GM15510 (cell line): Measurements from ENCODE around the gene TNFRSF25.

Source experiments
- POLR2A ChIP-seq: IDR thresholded peaks from 3 replicates; pipeline ENCODE4 v1.6.1; 2011; ENCODE audit warnings: borderline replicate concordance; ENCODE audit not compliant: insufficient read length; ENCODE audit errors: extremely low read depth

The TNFRSF25 gene

DNA sequence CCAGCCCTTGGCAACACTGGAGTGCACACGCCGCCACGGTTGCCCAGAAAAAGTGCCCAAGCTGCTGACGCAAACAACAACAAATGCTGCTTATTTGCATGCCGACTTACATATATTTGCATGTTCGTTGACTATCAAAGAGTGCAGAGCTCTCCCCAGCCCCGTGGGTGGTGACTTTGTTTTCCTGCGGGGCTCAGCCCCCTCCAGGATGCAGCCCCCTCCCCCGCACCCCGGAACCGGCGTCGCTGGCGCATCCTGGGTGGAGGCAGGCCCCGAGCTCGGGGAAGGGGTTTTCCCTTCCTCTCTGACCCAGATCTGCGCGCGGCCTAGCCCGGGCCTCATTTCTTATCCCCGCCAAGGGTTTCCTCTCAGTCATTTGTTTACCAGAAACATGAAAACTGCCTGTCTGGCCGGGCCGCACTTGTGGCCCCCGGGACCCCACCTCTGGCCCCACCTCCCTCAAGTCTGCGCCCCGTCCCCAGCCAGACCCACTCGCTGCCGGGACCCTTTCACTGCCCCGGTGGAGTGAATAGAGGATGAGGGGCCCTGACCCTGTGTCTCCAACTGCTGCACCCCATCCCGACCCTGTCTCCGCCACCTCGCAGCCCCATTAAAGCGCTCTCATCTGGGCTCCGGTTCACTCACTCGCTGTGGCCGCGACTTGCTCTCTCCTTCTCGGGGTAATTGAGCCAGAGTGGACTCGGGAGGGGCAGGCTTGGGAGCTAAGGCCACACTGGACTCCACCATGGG is 5.5 kb downstream of the TNFRSF25 start:
- TF ChIP-seq POLR2A, result no peak

DNA sequence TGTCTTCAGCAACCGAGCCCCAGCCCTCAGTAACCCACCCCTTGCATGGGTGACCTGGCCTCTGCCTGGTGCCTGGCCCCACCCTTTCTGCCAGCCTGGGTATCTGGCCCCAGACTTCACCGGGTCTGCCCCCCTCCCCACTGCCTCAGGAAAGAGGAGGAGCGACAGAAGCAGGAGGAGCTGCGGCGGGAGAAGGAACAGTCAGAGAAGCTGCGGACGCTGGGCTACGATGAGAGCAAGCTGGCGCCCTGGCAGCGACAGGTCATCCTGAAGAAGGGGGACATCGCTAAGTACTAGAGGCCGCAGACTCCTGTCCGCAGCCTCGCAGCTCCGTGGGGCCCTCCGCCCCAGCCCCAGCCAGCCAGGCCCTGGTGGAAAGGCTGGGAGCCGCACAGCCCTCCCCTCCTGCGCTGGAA is 6.1 kb downstream of the TNFRSF25 start:
- no peak for TF ChIP-seq POLR2A

DNA sequence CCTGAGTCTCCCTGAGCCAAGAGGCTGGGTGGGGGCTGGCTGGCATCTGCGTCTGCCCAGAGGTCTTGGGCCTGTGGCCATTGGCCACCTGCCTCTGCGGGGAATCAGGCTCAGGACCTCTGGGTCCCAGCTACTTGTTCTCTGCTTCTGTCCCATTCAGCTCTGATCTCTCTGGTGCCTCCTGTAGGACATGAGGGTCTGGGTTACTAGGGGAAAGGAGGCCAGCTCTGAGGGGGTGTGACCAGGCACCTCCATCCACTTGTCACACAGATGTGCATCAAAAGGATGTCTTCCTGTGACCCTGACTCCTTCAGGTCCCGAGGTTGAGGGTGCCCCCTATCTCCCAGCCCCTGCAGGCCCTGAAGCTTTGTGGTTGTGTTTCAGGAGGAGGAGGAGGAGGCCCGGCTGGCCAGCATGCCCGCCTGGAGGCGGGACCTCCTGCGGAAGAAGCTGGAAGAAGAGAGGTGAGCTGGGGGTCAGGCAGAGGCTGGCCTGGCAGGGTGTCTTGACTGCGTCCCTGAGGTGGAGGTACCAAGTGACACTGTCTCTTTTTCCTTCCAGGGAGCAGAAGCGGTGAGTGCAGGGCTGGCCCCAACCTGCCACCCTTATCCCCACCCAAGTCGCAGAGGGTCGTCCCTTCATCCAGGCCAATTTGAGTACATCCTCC is 9.0 kb downstream of the TNFRSF25 start:
- no peak for TF ChIP-seq POLR2A

DNA sequence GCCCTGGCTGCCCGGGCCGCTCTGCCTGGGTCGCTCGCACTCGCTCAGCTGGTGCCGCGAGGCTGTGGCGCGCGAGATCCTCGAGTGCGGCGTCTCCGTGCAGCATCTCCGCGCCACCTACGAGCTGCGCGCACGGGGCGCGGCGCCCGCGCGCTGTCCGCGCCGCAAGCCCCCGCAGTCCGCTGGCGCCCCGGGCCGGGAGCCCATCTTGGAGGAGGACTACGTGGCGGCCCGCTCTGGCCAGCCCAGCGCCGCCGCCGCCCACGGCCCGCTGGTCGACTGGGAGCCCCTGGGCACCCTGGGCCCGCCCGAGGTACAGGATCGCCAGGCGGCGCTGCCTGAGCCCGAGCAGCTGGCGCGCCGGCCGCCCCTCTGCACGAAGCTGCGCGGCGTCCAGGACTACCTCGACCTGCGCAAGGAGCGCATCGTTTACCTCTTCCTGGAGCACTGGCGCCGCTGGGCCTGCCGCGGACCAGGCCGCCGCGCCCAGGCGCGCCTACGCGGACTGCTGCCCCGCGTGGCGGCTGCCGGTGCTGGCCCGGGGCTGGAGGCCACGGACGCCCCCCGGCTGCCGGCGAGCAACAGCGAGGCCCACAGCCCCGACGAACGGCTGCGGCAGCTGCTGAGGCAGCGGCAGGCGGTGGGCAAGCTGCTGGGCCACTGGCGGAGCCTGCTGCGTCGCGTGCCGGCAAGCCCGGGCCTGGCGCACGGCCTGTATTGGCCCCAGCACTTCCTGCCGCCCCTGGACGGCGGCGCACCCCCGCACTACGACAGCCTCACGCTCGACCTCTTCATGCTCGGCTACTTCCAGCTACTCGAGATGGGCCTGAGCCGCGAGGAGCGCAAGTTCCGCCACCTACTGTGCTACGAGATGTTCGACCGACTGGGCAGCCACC is 10.9 kb downstream of the TNFRSF25 start:
- no peak for TF ChIP-seq POLR2A

DNA sequence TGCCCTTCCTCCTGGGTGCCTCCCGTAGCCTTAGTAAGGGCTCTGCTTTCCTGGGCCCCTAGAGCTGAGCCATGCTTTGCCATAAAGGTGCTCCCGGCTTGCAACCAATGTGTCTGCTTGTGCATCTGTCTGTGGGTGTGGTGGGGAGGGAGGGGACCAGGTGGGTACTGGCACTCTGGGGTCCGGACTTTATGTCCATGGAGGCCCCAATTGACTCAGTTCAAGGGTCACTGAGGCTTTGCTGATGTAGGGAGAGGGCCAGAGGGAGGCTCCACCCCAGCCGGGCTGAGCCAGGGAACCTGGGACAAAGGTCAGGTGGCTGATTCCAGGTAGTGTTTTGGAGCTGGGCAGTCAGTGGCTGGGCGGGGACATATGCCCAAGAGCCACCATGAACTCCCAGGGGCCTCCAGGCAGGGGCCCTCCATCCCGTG is 15.0 kb downstream of the TNFRSF25 start:
- TF ChIP-seq POLR2A, result no peak

DNA sequence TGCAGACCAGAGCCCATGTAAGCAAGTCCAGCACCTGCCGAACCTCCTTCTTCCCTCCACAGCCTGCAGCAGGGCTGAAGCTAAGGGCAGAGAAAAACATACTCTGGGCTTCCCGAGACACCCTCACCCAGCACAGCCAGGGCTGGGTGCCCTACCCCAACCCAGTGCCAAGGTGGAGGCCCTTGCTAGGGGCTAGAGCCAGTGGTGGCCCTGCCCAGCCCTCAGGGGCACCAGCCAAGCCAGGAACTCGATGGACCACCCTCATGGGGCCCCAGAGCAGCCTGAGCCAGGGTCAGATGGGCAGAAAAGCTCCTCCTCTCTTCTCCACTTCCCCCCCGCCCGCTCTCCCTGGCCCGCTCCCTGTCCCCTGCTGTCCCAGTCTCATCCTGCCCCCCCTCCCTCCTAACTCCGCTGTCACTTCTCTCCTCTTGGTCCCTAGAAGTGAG is 15.9 kb downstream of the TNFRSF25 start:
- TF ChIP-seq POLR2A, result no peak

DNA sequence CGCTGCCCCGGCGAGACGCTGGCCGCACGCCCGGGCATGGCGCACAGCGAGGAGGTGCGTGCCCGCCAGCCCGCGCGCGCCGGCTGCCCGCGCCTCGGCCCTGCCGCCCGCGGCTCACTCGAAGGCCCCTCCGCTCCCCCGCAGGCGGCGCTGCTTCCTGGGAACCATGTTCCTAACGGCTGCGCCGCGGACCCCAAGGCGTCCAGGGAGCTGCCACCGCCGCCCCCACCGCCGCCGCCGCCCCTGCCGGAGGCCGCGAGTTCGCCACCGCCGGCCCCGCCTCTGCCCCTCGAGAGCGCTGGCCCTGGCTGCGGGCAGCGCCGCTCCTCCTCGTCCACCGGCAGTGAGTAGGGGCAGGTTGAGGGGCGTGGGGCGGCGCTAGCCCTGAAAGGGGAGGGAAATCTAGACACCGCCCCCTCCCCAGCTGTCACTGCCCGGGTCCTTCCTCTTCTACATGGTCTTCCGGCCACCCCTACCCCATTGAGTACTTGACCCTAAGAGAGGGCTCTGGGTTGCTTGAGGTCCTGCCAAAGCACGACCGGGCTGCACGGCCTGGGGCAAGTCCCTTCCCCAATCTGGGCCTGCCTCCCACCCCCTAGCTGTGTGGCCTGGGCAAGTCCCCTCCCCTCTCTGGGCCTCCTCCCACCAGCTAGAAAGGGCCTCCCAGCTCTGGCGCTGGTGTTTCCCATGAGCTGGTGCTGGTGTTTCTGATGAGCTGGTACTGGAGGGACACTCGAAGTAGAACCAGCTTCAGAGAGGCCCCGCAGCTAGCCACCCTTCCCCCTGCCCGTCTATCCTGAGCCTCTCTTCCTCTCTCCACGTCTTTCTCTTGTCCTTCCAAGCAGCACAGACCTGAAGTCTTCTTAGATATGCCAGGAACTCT is 17.0 kb downstream of the TNFRSF25 start:
- no peak for TF ChIP-seq POLR2A

DNA sequence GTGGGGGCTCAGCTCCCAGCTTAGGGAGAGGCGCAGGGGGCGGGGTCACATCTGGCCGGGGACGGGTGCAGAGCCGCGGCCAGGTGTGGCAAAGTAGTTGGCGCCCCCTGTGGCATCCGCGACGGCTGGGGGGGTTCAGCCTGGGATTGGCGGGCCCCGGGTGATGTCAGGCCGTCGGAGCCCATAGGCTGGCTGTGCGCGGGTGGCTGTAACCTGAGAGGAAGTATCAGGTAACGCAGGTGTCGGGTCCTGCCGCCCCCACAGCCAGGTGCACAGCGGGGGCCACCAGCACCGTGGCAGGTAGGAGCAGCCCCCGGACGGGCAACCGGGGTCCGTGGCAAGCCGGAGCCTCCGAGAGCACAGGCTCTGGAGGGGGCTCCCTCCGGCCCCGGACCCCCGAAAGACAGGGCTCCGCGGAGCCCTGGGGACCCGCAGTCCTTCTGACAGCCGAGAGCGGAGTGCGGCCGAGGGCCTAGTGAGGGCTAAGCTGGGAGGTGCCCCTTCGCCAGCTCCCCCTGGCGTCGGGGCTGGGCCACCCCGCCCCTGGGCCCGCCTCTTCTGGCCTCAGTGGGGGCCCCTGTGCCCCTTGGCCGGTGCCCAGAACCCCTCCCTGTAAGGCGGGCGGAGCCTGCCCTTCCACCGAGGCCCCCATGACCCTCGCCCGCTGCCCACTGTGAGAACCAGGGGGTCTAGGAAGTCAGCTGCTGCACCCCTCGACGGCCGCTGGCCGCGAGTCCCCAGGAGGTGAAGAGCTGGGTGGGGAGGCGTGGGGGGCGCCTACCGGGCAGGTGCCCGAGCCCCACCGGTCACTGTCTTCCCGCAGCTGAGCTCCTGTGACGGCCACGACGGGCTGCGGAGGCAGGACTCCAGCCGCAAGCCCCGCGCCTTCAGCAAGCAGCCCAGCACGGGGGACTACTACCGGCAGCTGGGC is 17.9 kb downstream of the TNFRSF25 start:
- no peak for TF ChIP-seq POLR2A

DNA sequence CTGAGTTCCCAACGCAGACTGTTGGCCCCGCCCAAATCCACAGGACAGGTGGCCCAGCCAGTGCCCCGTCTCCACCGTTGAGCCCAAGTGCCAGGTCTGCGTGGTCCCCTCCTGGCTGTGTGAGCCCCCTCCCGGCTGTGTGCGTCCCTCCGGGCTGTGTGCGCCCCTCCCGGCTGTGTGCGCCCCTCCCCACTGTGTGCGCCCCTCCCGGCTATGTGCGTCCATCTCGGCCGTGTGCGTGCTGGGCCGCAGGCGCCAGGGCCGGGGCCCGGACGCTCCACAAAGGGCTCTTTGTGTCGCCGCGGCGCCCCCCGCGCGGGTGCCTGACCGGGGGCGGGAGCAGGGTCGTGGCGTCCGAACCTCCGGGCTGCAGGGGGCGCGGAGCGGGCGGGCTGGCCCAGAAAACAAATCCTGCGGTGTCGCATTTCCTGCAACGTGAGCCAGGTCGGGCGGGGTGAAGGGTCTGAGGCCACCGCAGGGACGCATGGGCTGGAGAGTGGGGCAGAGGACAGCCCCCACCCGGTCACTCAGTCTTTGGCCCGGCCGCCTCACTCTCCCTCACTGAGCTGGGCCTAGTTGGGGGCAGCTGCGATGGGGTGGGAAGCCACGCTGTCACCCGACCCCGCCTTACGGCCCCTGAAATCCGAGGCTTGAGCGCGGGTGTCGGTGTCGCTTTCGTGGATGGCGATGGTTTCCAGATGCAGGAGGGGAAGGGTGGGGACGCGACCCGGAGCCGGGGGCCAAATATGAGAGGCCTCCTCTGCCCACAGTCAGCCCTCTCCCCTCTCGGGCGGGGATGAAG is 18.8 kb downstream of the TNFRSF25 start:
- no peak for TF ChIP-seq POLR2A

DNA sequence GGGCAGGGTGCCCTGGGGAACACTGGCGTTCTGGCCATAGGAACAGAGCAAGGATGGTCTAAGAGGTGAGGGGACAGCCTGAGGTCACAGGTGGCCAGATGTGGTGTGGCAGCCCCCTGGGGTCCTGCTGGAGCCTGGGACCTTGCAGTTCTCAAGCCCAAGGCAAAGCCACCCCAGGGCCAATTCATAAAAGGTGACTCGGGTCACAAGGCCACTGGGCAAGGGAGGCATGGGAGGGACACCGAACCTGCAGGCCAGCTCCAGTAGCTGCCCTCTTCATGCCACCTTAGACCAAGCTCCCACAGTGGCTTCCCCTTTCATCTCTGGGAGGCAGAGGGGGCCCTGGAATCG is 19.3 kb downstream of the TNFRSF25 start:
- no peak for TF ChIP-seq POLR2A

DNA sequence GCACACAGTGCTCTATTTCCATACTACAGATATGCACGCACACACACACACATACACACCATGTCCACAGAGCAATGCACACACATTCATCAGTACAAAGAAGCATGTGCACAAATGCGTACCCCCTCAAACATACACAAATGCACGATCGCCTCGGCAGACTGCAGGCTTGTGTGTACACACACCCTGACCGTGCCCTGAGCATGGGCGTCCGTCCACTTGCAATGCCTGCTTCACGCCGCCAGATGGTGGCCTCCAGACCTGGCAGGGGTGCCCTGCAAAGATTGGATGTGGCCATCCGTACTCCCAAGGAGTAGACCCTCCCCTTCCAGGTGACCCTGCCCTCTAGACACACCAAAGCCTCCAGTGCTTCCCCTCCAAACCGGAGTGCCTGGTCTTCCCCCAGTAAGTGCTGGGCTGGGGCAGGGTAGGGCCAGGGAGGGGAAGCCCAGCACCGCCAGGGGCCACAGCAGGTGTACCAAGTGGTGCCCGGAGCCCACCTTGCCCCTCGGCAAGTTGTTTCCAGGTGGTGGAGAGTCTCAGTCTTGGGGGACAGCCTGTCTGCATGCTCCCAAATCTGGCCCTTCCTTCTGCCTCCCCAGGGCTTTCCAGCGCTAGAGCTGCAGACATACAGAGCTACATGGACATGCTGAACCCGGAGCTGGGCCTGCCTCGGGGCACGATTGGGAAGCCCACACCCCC is 20.8 kb downstream of the TNFRSF25 start:
- no peak for TF ChIP-seq POLR2A

DNA sequence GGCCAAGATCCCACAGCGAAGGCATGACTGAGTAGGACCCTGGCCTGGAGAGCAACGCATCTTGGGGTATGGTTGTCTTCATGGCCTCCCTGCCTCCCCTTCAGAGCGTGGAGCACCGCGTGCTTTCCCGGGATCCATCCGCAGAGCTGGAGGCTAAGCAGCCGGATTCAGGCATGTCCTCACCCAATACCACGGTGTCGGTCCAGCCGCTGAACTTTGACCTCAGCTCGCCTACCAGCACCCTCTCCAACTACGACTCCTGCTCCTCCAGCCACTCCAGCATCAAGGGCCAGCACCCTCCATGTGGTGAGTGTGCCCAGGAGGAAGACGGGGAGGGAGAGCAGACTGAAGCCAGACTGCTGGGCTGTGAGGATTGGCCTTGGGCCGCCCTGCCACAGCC is 21.6 kb downstream of the TNFRSF25 start:
- no peak for TF ChIP-seq POLR2A
